MM.1S (cell line): ENCODE data around the gene KLHL35.

Experiments used
- DNase-seq: peaks from one replicate; pipeline ENCODE4 v3.0.0-alpha.2; 2015
- H2AFZ ChIP-seq: fragments of 300-600 bp; sonication (generic); 2 replicates; pipeline ENCODE4 v1.6.0; 2016; ENCODE audit warnings: antibody characterized with exemption, low read length
- H3F3A ChIP-seq: fragments of 300-600 bp; sonication (generic); 2 replicates; pipeline ENCODE4 v1.6.1; 2016; ENCODE audit warnings: mild to moderate bottlenecking, antibody characterized with exemption, low read length, moderate library complexity, mixed read lengths; ENCODE audit not compliant: insufficient read depth
- H3K27ac ChIP-seq: fragments of 300-600 bp; sonication (generic); 2 replicates; pipeline ENCODE4 v1.5.1; 2016; ENCODE audit warnings: mild to moderate bottlenecking, low read length
- H3K27me3 ChIP-seq: fragments of 300-600 bp; sonication (generic); replicated peaks from 2 replicates; pipeline ENCODE4 v1.6.0; 2016; ENCODE audit warnings: low read length; ENCODE audit not compliant: insufficient read depth
- H3K36me3 ChIP-seq: fragments of 300-600 bp; sonication (generic); replicated peaks from 2 replicates; pipeline ENCODE4 v1.6.1; 2016; ENCODE audit warnings: mild to moderate bottlenecking, low read length, mixed read lengths; ENCODE audit not compliant: insufficient read depth
- H3K4me1 ChIP-seq: fragments of 300-600 bp; sonication (generic); 2 replicates; pipeline ENCODE4 v1.6.1; 2016; ENCODE audit warnings: low read length, mixed read lengths
- H3K4me2 ChIP-seq: fragments of 300-600 bp; sonication (generic); 2 replicates; pipeline ENCODE4 v1.6.0; 2016; ENCODE audit warnings: low read depth, low read length
- H3K4me3 ChIP-seq: fragments of 300-600 bp; sonication (generic); 2 replicates; pipeline ENCODE4 v1.5.1; 2016; ENCODE audit warnings: low read length, mixed read lengths
- H3K79me2 ChIP-seq: fragments of 300-600 bp; sonication (generic); 2 replicates; pipeline ENCODE4 v1.6.1; 2016; ENCODE audit warnings: mixed run types, low read length, mixed read lengths
- H3K9ac ChIP-seq: fragments of 300-600 bp; sonication (generic); 2 replicates; pipeline ENCODE4 v1.6.1; 2016; ENCODE audit warnings: low read length, mixed read lengths
- H3K9me2 ChIP-seq: fragments of 300-600 bp; sonication (generic); replicated peaks from 2 replicates; pipeline ENCODE4 v1.6.1; 2016; ENCODE audit warnings: mild to moderate bottlenecking, low read length, mixed read lengths; ENCODE audit not compliant: insufficient read depth
- H3K9me3 ChIP-seq: fragments of 300-600 bp; sonication (generic); replicated peaks from 2 replicates; pipeline ENCODE4 v1.6.1; 2016; ENCODE audit warnings: mild to moderate bottlenecking, low read length, mixed read lengths; ENCODE audit not compliant: insufficient read depth
- H4K20me1 ChIP-seq: fragments of 300-600 bp; sonication (generic); 2 replicates; pipeline ENCODE4 v1.6.1; 2016; ENCODE audit warnings: mild to moderate bottlenecking, low read length, moderate library complexity, mixed read lengths; ENCODE audit not compliant: insufficient read depth
- EZH2 ChIP-seq: fragments of 300-600 bp; sonication (generic); optimal IDR thresholded peaks from 2 replicates; pipeline ENCODE3; 2017; ENCODE audit warnings: low read depth, mild to moderate bottlenecking, antibody characterized with exemption, low read length, mixed read lengths
- EZH2phosphoT487 ChIP-seq: fragments of 300-600 bp; sonication (generic); IDR thresholded peaks from 2 replicates; pipeline ENCODE4 v1.6.1; 2018; ENCODE audit warnings: antibody characterized with exemption, low read length
- TF ChIP-seq, protein P1 (sequence below): fragments of 300-600 bp; sonication (generic); IDR thresholded peaks from 2 replicates; pipeline ENCODE4 v1.5.1; 2016; ENCODE audit warnings: antibody characterized with exemption, low read length, mixed read lengths

The KLHL35 gene

DNA sequence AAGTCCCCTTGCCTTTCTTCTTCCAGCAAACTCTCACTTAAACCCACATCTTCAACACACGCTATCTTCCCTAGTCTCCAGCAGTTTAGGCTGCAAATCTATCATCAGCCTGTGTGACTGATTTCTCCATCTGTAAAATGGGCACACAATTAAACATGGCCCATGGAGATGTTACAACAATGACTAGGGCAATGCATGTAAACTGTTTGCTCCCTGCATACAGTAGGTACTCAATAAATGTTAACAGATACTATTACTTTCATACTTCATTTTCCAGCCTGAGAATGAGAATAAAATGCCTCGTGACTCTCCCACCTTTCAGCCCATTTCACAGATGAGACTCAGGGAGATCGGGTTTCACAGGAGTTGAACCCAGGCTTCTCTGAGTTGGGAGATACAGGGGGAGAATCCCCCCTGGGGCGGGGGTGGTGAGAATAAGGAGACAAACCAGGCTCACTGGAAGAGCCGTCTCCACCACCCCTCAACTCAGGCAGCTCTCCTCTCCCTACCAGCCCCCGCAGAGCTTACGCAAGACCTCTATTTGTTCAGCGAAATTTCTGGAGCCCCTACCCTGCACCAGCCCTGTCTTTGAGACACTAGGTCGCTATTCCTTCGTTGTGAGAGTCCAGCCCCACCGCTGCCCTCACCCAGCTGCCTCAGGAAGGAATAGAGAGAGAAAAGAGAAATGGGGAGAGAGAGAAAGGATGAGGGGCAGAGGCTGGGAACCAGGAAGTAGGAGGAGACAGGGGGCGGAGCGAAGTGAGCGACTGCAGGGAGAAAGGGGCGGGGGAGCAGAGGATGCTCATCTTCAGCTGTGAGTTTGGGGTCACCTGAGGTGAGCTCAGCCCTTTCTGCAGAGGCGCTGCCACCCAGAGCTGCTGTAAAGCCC is 42.1 kb upstream of the KLHL35 start:
- no peaks in the 10 kb centered on the region for H3K9me2 ChIP-seq
- no peak overlapping the region for H3K27ac ChIP-seq
- H4K20me1 ChIP-seq = no peaks in the 10 kb centered on the region
- no peak for TF ChIP-seq EZH2phosphoT487
- no peak for TF ChIP-seq EZH2
- TF ChIP-seq, protein P1, sequence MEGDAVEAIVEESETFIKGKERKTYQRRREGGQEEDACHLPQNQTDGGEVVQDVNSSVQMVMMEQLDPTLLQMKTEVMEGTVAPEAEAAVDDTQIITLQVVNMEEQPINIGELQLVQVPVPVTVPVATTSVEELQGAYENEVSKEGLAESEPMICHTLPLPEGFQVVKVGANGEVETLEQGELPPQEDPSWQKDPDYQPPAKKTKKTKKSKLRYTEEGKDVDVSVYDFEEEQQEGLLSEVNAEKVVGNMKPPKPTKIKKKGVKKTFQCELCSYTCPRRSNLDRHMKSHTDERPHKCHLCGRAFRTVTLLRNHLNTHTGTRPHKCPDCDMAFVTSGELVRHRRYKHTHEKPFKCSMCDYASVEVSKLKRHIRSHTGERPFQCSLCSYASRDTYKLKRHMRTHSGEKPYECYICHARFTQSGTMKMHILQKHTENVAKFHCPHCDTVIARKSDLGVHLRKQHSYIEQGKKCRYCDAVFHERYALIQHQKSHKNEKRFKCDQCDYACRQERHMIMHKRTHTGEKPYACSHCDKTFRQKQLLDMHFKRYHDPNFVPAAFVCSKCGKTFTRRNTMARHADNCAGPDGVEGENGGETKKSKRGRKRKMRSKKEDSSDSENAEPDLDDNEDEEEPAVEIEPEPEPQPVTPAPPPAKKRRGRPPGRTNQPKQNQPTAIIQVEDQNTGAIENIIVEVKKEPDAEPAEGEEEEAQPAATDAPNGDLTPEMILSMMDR = no peak
- no peak for DNase-seq
- no peak overlapping the region for H3K9ac ChIP-seq
- H3K36me3 ChIP-seq = no peaks in the 10 kb centered on the region
- peaks cover 8% of the 10 kb centered on the region; the same call in 1 of the 2 replicates for H3K27me3 ChIP-seq
- no peak overlapping the region for H2AFZ ChIP-seq
- no peaks in the 10 kb centered on the region for H3K9me3 ChIP-seq
- H3K4me1 ChIP-seq = no peaks in the 10 kb centered on the region
- no peak overlapping the region for H3K4me2 ChIP-seq
- H3F3A ChIP-seq = no peaks in the 10 kb centered on the region
- H3K4me3 ChIP-seq = no peak overlapping the region
- no peaks in the 10 kb centered on the region for H3K79me2 ChIP-seq

DNA sequence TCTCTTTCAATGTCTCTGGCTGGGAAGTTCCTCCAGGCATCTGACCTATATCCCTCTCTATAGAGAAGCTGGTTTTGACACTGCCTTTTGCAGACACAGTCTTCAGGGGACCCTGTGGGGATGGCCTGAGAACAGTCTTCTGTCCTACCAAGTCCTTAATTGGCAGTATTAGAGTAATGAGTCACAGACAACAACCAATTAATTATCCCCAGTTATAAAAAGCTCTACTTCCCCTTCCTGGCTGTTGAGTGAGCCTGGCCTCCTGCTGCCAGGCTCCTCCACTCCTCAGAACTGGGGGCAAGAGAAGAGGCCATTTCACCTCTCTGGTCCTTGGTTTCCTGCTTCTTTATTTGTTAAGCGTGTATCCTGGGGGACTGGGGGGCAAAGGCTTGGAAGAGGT is 41.2 kb upstream of the KLHL35 start:
- Histone ChIP-seq H3K27ac (no peak overlapping the region), H3F3A (no peaks in the 10 kb centered on the region), H3K9ac (no peak overlapping the region), H3K9me2 (no peaks in the 10 kb centered on the region), H3K4me2 (no peak overlapping the region), H2AFZ (no peak overlapping the region), H4K20me1 (no peaks in the 10 kb centered on the region), H3K36me3 (no peaks in the 10 kb centered on the region), H3K9me3 (no peaks in the 10 kb centered on the region), H3K4me1 (no peaks in the 10 kb centered on the region), H3K27me3 (peaks cover 13% of the 10 kb centered on the region; the same call in 1 of the 2 replicates), H3K4me3 (no peak overlapping the region), H3K79me2 (no peaks in the 10 kb centered on the region)
- DNase-seq = no peak
- TF ChIP-seq EZH2 (no peak), EZH2phosphoT487 (no peak)
- TF ChIP-seq, protein P1 = no peak

DNA sequence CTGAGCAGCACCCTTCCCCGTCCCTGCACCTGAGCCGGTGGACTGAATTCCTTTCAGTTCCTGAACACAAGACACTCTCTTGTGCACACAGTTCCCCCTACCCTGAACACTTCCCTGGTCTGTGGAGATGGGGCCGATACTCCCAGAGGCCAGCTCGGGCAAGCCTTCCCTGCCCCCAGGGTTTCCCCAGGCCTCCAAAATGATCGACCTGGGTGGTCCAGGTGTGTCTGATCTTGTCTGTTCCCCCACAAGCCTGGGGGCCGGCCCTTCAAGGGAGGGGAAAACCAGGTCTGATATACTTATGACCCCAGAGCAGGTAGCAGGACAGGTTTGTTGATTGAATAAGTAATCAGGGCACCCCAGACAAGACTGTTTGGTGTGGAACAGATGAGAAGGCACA is 40.7 kb upstream of the KLHL35 start:
- no peak overlapping the region for H2AFZ ChIP-seq
- H4K20me1 ChIP-seq = no peaks in the 10 kb centered on the region
- TF ChIP-seq EZH2 (no peak), EZH2phosphoT487 (no peak)
- TF ChIP-seq, protein P1 = no peak
- no peaks in the 10 kb centered on the region for H3K9me3 ChIP-seq
- no peaks in the 10 kb centered on the region for H3K79me2 ChIP-seq
- no peak overlapping the region for H3K4me2 ChIP-seq
- peaks cover 13% of the 10 kb centered on the region; the same call in 1 of the 2 replicates for H3K27me3 ChIP-seq
- H3K4me3 ChIP-seq = no peak overlapping the region
- no peaks in the 10 kb centered on the region for H3F3A ChIP-seq
- no peak overlapping the region for H3K9ac ChIP-seq
- no peaks in the 10 kb centered on the region for H3K36me3 ChIP-seq
- DNase-seq = no peak
- H3K9me2 ChIP-seq = no peaks in the 10 kb centered on the region
- H3K4me1 ChIP-seq = no peaks in the 10 kb centered on the region
- no peak overlapping the region for H3K27ac ChIP-seq
